IMR-90 (cell line): Measurements from ENCODE around the gene TMEM132A. TPM values are rescaled to one million over a fixed set of nuclear protein-coding genes. Genes with fewer than 3 reads are reported as not detected.

Experiments
- ATAC-seq: fragments of 200-7000 bp; cut with Tn5 transposase; 2 replicates; pipeline ENCODE4 v1.9.1; 2020; ENCODE audit warnings: low read depth, mild to moderate bottlenecking, moderate library complexity
- BruUV-seq: library from RNA; stranded (reverse); fragments of 400-500 nt; replicated peaks from 2 replicates; lab custom pipeline; 2021; lab: Mats Ljungman, UMichigan
- CTCF ChIA-PET: fragments of 300-600 bp; formaldehyde crosslinking; extraction: SDS; loops from one replicate; lab custom pipeline; 2021; ENCODE audit warnings: antibody characterized with exemption; lab: Yijun Ruan, JAX
- POLR2A ChIA-PET: fragments of 300-600 bp; sonication (Branson Sonifier 250); formaldehyde crosslinking; loops from one replicate; lab custom pipeline; 2022; ENCODE audit warnings: antibody characterized with exemption; ENCODE audit not compliant: unreplicated experiment; lab: Charles Lee
- DNase-seq: peaks from one replicate; pipeline ENCODE4 v3.0.0; 2013
- H2AFZ ChIP-seq: replicated peaks from 2 replicates; pipeline ENCODE3; 2013; ENCODE audit warnings: low read length, mild to moderate bottlenecking; ENCODE audit not compliant: poor library complexity
- H2AK5ac ChIP-seq: 2 replicates; pipeline ENCODE4 v1.6.1; 2013; ENCODE audit warnings: low read depth, low read length, inconsistent platforms
- H2AK9ac ChIP-seq: replicated peaks from 2 replicates; pipeline ENCODE3; 2013; ENCODE audit warnings: mild to moderate bottlenecking, low read depth, low read length, moderate library complexity; ENCODE audit not compliant: poor library complexity
- H2BK120ac ChIP-seq: 2 replicates; pipeline ENCODE4 v1.6.1; 2013; ENCODE audit warnings: low read depth, low read length, inconsistent platforms
- H2BK15ac ChIP-seq: 3 replicates; pipeline ENCODE4 v1.6.1; 2013; ENCODE audit warnings: low read depth, low read length, inconsistent platforms
- H2BK20ac ChIP-seq: 2 replicates; pipeline ENCODE4 v1.6.1; 2013; ENCODE audit warnings: low read depth, mild to moderate bottlenecking, inconsistent platforms, low read length, moderate library complexity
- H2BK5ac ChIP-seq: 2 replicates; pipeline ENCODE4 v1.6.1; 2013; ENCODE audit warnings: mild to moderate bottlenecking, low read depth, low read length, inconsistent platforms; ENCODE audit not compliant: poor library complexity, severe bottlenecking
- H3K14ac ChIP-seq: replicated peaks from 2 replicates; pipeline ENCODE4 v1.6.1; 2013; ENCODE audit warnings: low read depth, low read length, inconsistent platforms
- H3K18ac ChIP-seq: 2 replicates; pipeline ENCODE4 v1.6.1; 2013; ENCODE audit warnings: low read depth, low read length, control low read depth
- H3K23ac ChIP-seq: 2 replicates; pipeline ENCODE4 v1.6.1; 2013; ENCODE audit warnings: low read depth, low read length, inconsistent platforms
- H3K27ac ChIP-seq: 2 replicates; pipeline ENCODE4 v1.5.1; 2013; ENCODE audit warnings: mild to moderate bottlenecking, control low read depth, low read length; ENCODE audit not compliant: insufficient read depth
- H3K27me3 ChIP-seq: 2 replicates; pipeline ENCODE4 v1.6.1; 2013; ENCODE audit warnings: low read length; ENCODE audit not compliant: control insufficient read depth, insufficient read depth
- H3K36me3 ChIP-seq: 2 replicates; pipeline ENCODE4 v1.6.1; 2013; ENCODE audit warnings: low read length, mixed read lengths; ENCODE audit not compliant: control insufficient read depth, insufficient read depth
- H3K4ac ChIP-seq: 2 replicates; pipeline ENCODE4 v1.6.1; 2013; ENCODE audit warnings: low read depth, low read length, inconsistent platforms
- H3K4me1 ChIP-seq: 2 replicates; pipeline ENCODE4 v1.6.1; 2013; ENCODE audit warnings: low read length, mixed read lengths; ENCODE audit not compliant: control insufficient read depth, insufficient read depth
- H3K4me2 ChIP-seq: 2 replicates; pipeline ENCODE4 v1.6.1; 2013; ENCODE audit warnings: low read depth, mild to moderate bottlenecking, control low read depth, low read length, moderate library complexity
- H3K4me3 ChIP-seq: 2 replicates; pipeline ENCODE4 v1.5.1; 2013; ENCODE audit warnings: low read depth, mild to moderate bottlenecking, control low read depth, low read length, moderate library complexity; ENCODE audit not compliant: insufficient read depth
- H3K56ac ChIP-seq: 2 replicates; pipeline ENCODE4 v1.6.1; 2013; ENCODE audit warnings: low read length, inconsistent platforms; ENCODE audit not compliant: insufficient read depth; ENCODE audit errors: extremely low read depth
- H3K79me1 ChIP-seq, 2 experiments: 2 replicates each; pipeline ENCODE4 v1.6.1; 2013; ENCODE audit warnings: low read length in 2 of 2, inconsistent platforms in 1 of 2, low read depth in 1 of 2
- H3K9ac ChIP-seq: 2 replicates; pipeline ENCODE4 v1.6.1; 2013; ENCODE audit warnings: low read depth, low read length, control low read depth
- H3K9me1 ChIP-seq: 2 replicates; pipeline ENCODE4 v1.6.1; 2013; ENCODE audit warnings: low read length, inconsistent platforms; ENCODE audit not compliant: insufficient read depth
- H3K9me3 ChIP-seq: 2 replicates; pipeline ENCODE4 v1.6.1; 2013; ENCODE audit warnings: low read length; ENCODE audit not compliant: control insufficient read depth, insufficient read depth
- H4K20me1 ChIP-seq: 2 replicates; pipeline ENCODE4 v1.6.1; 2013; ENCODE audit warnings: low read length, inconsistent platforms; ENCODE audit not compliant: insufficient read depth
- H4K5ac ChIP-seq: 2 replicates; pipeline ENCODE4 v1.6.1; 2013; ENCODE audit warnings: mild to moderate bottlenecking, low read depth, low read length, control low read depth
- H4K8ac ChIP-seq, 2 experiments: 2 replicates each; pipeline ENCODE4 v1.6.1; 2013; ENCODE audit warnings: low read depth in 2 of 2, low read length in 2 of 2, control low read depth in 1 of 2, inconsistent platforms in 1 of 2
- H4K91ac ChIP-seq: 2 replicates; pipeline ENCODE4 v1.6.1; 2013; ENCODE audit warnings: low read depth, low read length, inconsistent platforms; ENCODE audit not compliant: insufficient read depth
- CHD1 ChIP-seq: IDR thresholded peaks from 2 replicates; pipeline ENCODE4 v1.6.1; 2012; ENCODE audit warnings: low read depth, low read length, improper control_type of control experiment
- CTCF ChIP-seq: conservative IDR thresholded peaks from 2 replicates; pipeline ENCODE4 v1.5.1; 2012; ENCODE audit warnings: mild to moderate bottlenecking, low read depth, low read length, improper control_type of control experiment
- ELK1 ChIP-seq: fragments of 150-350 bp; IDR thresholded peaks from 2 replicates; pipeline ENCODE4 v1.6.1; 2016; ENCODE audit warnings: low read depth, mild to moderate bottlenecking, low read length, moderate library complexity, borderline replicate concordance
- MAZ ChIP-seq: IDR thresholded peaks from 2 replicates; pipeline ENCODE4 v1.6.1; 2012; ENCODE audit warnings: low read depth, mild to moderate bottlenecking, low read length, improper control_type of control experiment, moderate library complexity, borderline replicate concordance
- MXI1 ChIP-seq: IDR thresholded peaks from 2 replicates; pipeline ENCODE4 v1.6.1; 2012; ENCODE audit warnings: low read depth, mild to moderate bottlenecking, low read length, moderate library complexity, borderline replicate concordance
- RAD21 ChIP-seq: IDR thresholded peaks from 2 replicates; pipeline ENCODE4 v1.6.1; 2012; ENCODE audit warnings: low read length, improper control_type of control experiment
- RFX5 ChIP-seq: IDR thresholded peaks from 2 replicates; pipeline ENCODE4 v1.8.0; 2012; ENCODE audit warnings: low read depth, mild to moderate bottlenecking, low read length, moderate library complexity
- SMC3 ChIP-seq: fragments of 150-350 bp; IDR thresholded peaks from 2 replicates; pipeline ENCODE4 v1.6.1; 2016; ENCODE audit warnings: low read depth, mild to moderate bottlenecking, antibody characterized with exemption, low read length, moderate library complexity
- WGBS, 2 experiments: methylation state at CpG; one replicate each; pipeline versions ENCODE4 v1.1.5 to v1.1.7; 2013; ENCODE audit warnings: missing lambda C conversion rate in 2 of 2; ENCODE audit not compliant: insufficient read length in 1 of 2; ENCODE audit errors: extremely low coverage in 2 of 2; 5-methylcytosine and 5-hydroxymethylcytosine counted together
- dilution Hi-C: fragments of 300-500 bp; cut with HindIII; formaldehyde crosslinking; loops from one replicate; pipeline ENCODE4 v1.14.3; 2018; ENCODE audit warnings: low sequenced_read_pairs; ENCODE audit not compliant: unreplicated experiment
- in situ Hi-C: fragments of 300-500 bp; cut with MboI; formaldehyde crosslinking; loops from 3 replicates; pipeline ENCODE4 v1.14.3; 2019; ENCODE audit warnings: low sequenced_read_pairs, inconsistent platforms, mixed read lengths
- intact Hi-C: fragments of 100-400 bp; cut with micrococcal nuclease; formaldehyde crosslinking; loops from 2 replicates; pipeline ENCODE4 v1.10.0; 2022
- polyA plus RNA-seq, 3 experiments: library from polyadenylated mRNA; depleted of rRNA; stranded (reverse); fragments of >200 nt; gene quantifications; 2 replicates each; pipeline ENCODE4 v1.2.3, GENCODE V29; 2012; ENCODE audit warnings: low replicate concordance in 1 of 3
- total RNA-seq: library from RNA; depleted of rRNA; stranded (reverse); fragments of >200 nt; gene quantifications from 2 replicates; pipeline ENCODE4 v1.2.3, GENCODE V29; 2012

Gene TMEM132A
- total and polyA plus RNA-seq, 2 of the 4 experiments (the other 2 are of a cell fraction): 7.7 to 64.2 TPM

- no peak overlapping the region for H4K5ac ChIP-seq
- 50% methylated on average over 2 of the region's 5 CpGs; no CpG with 5 or more reads in 1 of the 2 experiments for WGBS, 2 experiments
- intact Hi-C loops (loop anchor here (1.0 to 2.0 kb wide), 3 partner anchors 49 to 112 kb away; no protein-coding TSS in a partner anchor), dilution Hi-C loops (no loop called here), in situ Hi-C loops (no loop called here)
- H3K27ac ChIP-seq: no peak overlapping the region
- no peak overlapping the region for H3K14ac ChIP-seq
- no peak overlapping the region for H2AK5ac ChIP-seq
- ChIA-PET CTCF (interaction anchor here (0.5 to 2.4 kb wide), 19 partner anchors 8 to 115 kb away, joined by 3 to 86 read pairs (median 5); partner anchors contain the start of gene PTGDR2), POLR2A (interaction anchor here (1.0 kb wide), 1 partner anchor 57 kb away, joined by 4 read pairs; no protein-coding TSS in a partner anchor)
- H4K20me1 ChIP-seq: no peaks in the 10 kb centered on the region; the same call in 1 of the 2 replicates
- no peak overlapping the region for H2BK20ac ChIP-seq
- H2AK9ac ChIP-seq: no peak overlapping the region
- H3K4me3 ChIP-seq: no peak overlapping the region
- H3K18ac ChIP-seq: no peak overlapping the region
- DNase-seq (peak; percentile 61), ATAC-seq (peak; percentile 97)
- no peaks in the 10 kb centered on the region for H3K9me1 ChIP-seq
- H3K23ac ChIP-seq: no peak overlapping the region
- H3K4me2 ChIP-seq: no peak overlapping the region
- no peak overlapping the region for H3K9ac ChIP-seq
- no TSS peak for BruUV-seq
- no peaks in the 10 kb centered on the region for H3K9me3 ChIP-seq
- no peak overlapping the region for H2BK15ac ChIP-seq
- H4K91ac ChIP-seq: no peak overlapping the region
- H3K4me1 ChIP-seq: no peaks in the 10 kb centered on the region
- TF ChIP-seq RFX5: no peak
- no peak for TF ChIP-seq MAZ
- no peak for TF ChIP-seq CHD1
- TF ChIP-seq ELK1: no peak
- peak; percentile 92 for TF ChIP-seq SMC3
- peak; percentile 89 for TF ChIP-seq RAD21
- peak; percentile 75 for TF ChIP-seq CTCF
- TF ChIP-seq MXI1: no peak
- H2BK120ac ChIP-seq: no peak overlapping the region
- H2BK5ac ChIP-seq: no peak overlapping the region
- H2AFZ ChIP-seq: peak overlapping the region; percentile 34
- no peak overlapping the region for H3K56ac ChIP-seq
- H3K4ac ChIP-seq: no peak overlapping the region
- no peaks in the 10 kb centered on the region for H3K27me3 ChIP-seq
- no peak overlapping the region for H4K8ac ChIP-seq
- no peaks in the 10 kb centered on the region; a peak in 1 of 4 replicates for H3K79me1 ChIP-seq
- H3K36me3 ChIP-seq: peaks cover 4% of the 10 kb centered on the region
Observed at GRCh38 chr11:60887556-60887955, 36.7 kb upstream of the TMEM132A start.
